Measurements from ENCODE around the gene AP3S1.

The AP3S1 gene

GRCh38 chr5:115825948-115826347 lies 15.8 kb upstream of the AP3S1 start:
- no peak for DNase-seq

- DNase-seq: no peak
These were observed 11.8 kb upstream of the AP3S1 start for GRCh38 chr5:115829913-115830312.

- no peak for DNase-seq
These were observed 10.5 kb upstream of the AP3S1 start for GRCh38 chr5:115831163-115831768.

GRCh38 chr5:115835481-115835880 lies 6.3 kb upstream of the AP3S1 start:
- DNase-seq: no peak

- no peak for DNase-seq
These were observed 2.7 kb upstream of the AP3S1 start for GRCh38 chr5:115838885-115839518.

GRCh38 chr5:115840873-115841272 lies 862 bp upstream of the AP3S1 start:
- DNase-seq: no peak

- DNase-seq: peak; percentile 91
These were observed 577 bp downstream of the AP3S1 start for GRCh38 chr5:115842089-115842935.

- DNase-seq: no peak
These were observed 1.2 kb downstream of the AP3S1 start for GRCh38 chr5:115842952-115843351.

GRCh38 chr5:115843444-115844130 lies 1.9 kb downstream of the AP3S1 start:
- no peak for DNase-seq

GRCh38 chr5:115844321-115844817 lies 2.6 kb downstream of the AP3S1 start:
- DNase-seq: no peak

- DNase-seq: no peak
These were observed 5.6 kb downstream of the AP3S1 start for GRCh38 chr5:115847290-115847689.

- DNase-seq: no peak
These were observed 7.6 kb downstream of the AP3S1 start for GRCh38 chr5:115849258-115849798.

GRCh38 chr5:115850744-115851416 lies 9.1 kb downstream of the AP3S1 start:
- no peak for DNase-seq

- DNase-seq: no peak
These were observed 12.4 kb downstream of the AP3S1 start for GRCh38 chr5:115854139-115854538.

- no peak for DNase-seq
These were observed 14.2 kb downstream of the AP3S1 start for GRCh38 chr5:115855959-115856358.

- no peak for DNase-seq
These were observed 15.3 kb downstream of the AP3S1 start for GRCh38 chr5:115857057-115857479.

- no peak for DNase-seq
These were observed 16.1 kb downstream of the AP3S1 start for GRCh38 chr5:115857626-115858349.

- no peak for DNase-seq
These were observed 16.7 kb downstream of the AP3S1 start for GRCh38 chr5:115858396-115858795.

GRCh38 chr5:115859378-115859777 lies 17.6 kb downstream of the AP3S1 start:
- no peak for DNase-seq

- no peak for DNase-seq
These were observed 27.6 kb downstream of the AP3S1 start for GRCh38 chr5:115869256-115869795.

GRCh38 chr5:115872447-115872846 lies 30.7 kb downstream of the AP3S1 start:
- no peak for DNase-seq

All from islet precursor cell (in vitro differentiated cells).